Measurements from ENCODE around the gene TBC1D3K.
"Not testable (repeated sequence)": the region's sequence is repeated elsewhere in the genome, so short reads cannot be mapped to it uniquely, and the experiment has no call there.

Gene TBC1D3K

GRCh38 chr17:37924115-37924514, at the start of gene TBC1D3K:
TSS of gene TBC1D3K (plus strand) at chr17:37924415. CDS start at chr17:37926000, 1,585 bp downstream.
- in situ Hi-C loops (cut with HindIII; ENCODE audit: low sequenced_read_pairs) = not testable (repeated sequence)

- in situ Hi-C loops (cut with HindIII; ENCODE audit: low sequenced_read_pairs) = no loop called here
These were observed 39.7 kb upstream of the TBC1D3K start for GRCh38 chr17:37884516-37884915.

GRCh38 chr17:37885136-37885535, 39.1 kb upstream of the TBC1D3K start:
- in situ Hi-C loops (cut with HindIII; ENCODE audit: low sequenced_read_pairs) = no loop called here

- in situ Hi-C loops (cut with HindIII; ENCODE audit: low sequenced_read_pairs) = no loop called here
These were observed 35.3 kb upstream of the TBC1D3K start for GRCh38 chr17:37888881-37889280.

GRCh38 chr17:37896961-37897360, 27.3 kb upstream of the TBC1D3K start:
- in situ Hi-C loops (cut with HindIII; ENCODE audit: low sequenced_read_pairs) = not testable (repeated sequence)

Measured in endothelial cell of hepatic sinusoid (primary cell).